Astrocyte of the cerebellum (primary cell): Measurements from ENCODE around the gene TMEM184B.

Source experiments
- DNase-seq: peaks from one replicate; pipeline ENCODE4 v3.0.0-alpha.2; 2011; ENCODE audit warnings: low read depth
- H3K4me3 ChIP-seq: 2 replicates; pipeline ENCODE4 v1.5.1; 2011; ENCODE audit warnings: mild to moderate bottlenecking, low read depth, low read length, moderate library complexity
- CTCF ChIP-seq: IDR thresholded peaks from 2 replicates; pipeline ENCODE4 v1.5.1; 2012; ENCODE audit warnings: low read length, low read depth, moderate library complexity, mild to moderate bottlenecking; ENCODE audit errors: missing control alignments
- in situ Hi-C: cut with HindIII; loops from 2 replicates; pipeline ENCODE4 v1.10.0; 2017; ENCODE audit warnings: low sequenced_read_pairs

TMEM184B gene

GRCh38 chr22:38312261-38312800, 39.5 kb upstream of the TMEM184B start:
- H3K4me3 ChIP-seq = no peak overlapping the region
- no peak for DNase-seq
- in situ Hi-C loops = no loop called here
- TF ChIP-seq CTCF = no peak

GRCh38 chr22:38311323-38311620, 38.5 kb upstream of the TMEM184B start:
- DNase-seq = no peak
- in situ Hi-C loops = no loop called here
- TF ChIP-seq CTCF = no peak
- H3K4me3 ChIP-seq = no peak overlapping the region

GRCh38 chr22:38310518-38311322, 37.9 kb upstream of the TMEM184B start:
- TF ChIP-seq CTCF = no peak
- in situ Hi-C loops = no loop called here
- no peak overlapping the region for H3K4me3 ChIP-seq
- no peak for DNase-seq

- no peak overlapping the region for H3K4me3 ChIP-seq
- in situ Hi-C loops = no loop called here
- TF ChIP-seq CTCF = no peak
- no peak for DNase-seq
Measured at GRCh38 chr22:38309614-38310517, 37.1 kb upstream of the TMEM184B start.

DNA sequence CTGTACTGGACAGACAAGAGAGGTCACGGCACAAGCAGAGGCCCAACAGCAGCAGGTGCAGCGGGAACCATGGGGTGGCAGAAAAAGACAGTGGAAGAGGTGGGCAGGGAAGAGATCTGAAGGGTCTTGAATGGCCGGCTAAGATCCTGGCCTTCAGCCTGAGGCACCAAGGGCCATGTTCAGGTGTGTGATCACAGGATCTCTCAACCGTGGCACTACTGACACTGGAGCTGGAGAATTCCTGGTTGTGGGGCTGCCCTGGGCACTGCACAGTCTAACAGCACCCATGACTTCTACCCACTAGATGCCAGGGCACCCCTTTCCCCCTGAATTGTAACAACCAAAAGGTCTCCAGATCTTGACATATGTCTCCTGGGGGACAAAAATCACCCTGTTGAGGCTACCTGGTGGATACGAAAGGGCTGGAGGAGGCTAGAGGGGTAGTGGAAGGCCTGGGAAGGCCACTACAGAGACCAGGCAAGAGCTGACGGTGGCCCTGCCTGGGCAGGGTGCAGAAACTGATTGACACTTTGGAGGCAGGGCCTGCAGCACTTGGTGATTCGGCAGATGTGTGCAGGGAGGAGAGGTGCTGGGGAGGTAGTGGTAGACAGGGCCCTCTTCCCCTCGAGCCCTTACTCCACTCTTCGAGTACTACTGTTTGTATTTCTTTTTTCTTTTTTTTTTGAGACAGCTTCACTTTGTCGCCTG, 36.1 kb upstream of the TMEM184B start:
- H3K4me3 ChIP-seq = no peak overlapping the region
- DNase-seq = no peak
- in situ Hi-C loops = no loop called here
- TF ChIP-seq CTCF = no peak
